Activated effector memory CD4-positive, alpha-beta T cell treated with Interleukin-2 at 50 U/mL for 16 hours (primary cell): Measurements from ENCODE around the gene ELMO1.
A peak's percentile ranks its signal among the peaks of the same experiment; 100 is the strongest.

Source experiments
- DNase-seq: peaks from one replicate; pipeline ENCODE4 v3.0.0-alpha.2; 2020

ELMO1 gene

DNA sequence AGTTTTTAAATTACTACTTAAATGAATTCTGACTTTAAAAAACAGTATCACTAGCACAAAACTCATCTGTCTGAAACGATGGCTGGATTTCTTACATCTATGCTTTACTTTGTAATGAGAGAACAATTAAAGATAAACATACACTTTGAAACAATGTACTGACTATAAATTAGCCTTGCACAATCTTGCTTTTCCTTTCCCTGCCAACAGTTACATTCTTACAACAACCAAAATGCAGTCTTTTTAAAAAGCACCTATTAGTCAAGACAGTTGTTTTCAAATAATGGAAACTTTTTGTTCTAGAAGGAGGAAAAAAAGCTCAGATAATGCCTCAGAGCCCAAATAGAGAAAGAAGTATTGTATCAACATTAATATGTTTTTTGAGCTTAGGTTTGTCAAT lies 153.3 kb downstream of the ELMO1 start:
- no peak for DNase-seq

DNA sequence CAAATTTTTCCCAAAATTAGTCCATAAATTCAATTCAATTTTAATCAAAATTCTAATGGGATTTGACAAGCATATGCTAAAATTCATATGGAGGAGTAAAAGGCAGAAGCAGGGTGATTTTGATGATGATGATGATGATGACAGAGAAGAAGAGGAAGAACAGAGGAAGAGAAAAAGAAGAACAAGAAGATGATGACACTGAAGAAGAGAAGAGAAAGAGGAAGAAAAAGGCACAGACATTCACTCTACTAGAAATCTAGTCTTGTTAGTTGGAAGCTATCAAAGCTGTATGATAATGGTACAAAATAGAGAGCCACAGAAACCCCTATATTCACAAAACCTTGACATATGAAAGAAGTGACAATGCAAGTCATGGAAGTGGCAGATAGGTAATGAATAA lies 157.9 kb downstream of the ELMO1 start:
- DNase-seq, result no peak

DNA sequence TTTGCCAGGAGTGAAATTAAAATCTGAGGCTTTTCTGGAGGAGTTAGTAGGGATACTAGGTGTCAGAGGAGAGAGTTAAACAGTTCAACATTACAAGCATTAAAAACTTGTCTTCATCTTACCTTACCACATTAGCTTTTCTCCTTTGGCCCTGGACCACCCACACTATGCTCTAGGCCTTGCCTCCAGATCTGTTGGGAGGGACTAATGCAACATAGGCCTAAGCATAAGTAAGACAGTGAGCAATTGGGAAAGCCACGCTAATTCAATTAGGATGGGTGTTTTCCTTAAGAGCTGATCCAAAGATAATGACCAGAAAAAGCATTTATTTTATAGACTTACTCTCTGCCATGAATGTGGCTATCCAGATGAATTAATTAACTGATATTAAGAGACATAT lies 158.9 kb downstream of the ELMO1 start:
- DNase-seq, result no peak

DNA sequence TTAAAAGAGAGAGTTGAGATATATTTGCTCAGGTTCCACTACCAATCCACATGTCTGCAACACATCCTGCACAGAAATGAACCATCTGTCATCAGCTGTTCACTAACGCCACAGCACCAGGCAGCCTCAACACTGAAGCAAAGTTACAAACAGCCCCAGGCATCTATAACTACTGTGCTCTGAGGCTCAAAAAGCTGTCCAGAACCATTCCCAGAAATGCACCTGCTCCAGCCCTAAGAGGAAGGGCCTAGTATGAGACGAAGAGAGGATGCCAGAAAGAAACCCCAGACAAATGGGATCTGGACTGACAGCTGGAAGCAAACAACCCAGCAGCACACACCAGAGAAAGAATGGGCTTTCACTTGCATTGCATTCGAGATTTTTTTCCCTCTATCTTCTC lies 159.3 kb downstream of the ELMO1 start:
- no peak for DNase-seq

DNA sequence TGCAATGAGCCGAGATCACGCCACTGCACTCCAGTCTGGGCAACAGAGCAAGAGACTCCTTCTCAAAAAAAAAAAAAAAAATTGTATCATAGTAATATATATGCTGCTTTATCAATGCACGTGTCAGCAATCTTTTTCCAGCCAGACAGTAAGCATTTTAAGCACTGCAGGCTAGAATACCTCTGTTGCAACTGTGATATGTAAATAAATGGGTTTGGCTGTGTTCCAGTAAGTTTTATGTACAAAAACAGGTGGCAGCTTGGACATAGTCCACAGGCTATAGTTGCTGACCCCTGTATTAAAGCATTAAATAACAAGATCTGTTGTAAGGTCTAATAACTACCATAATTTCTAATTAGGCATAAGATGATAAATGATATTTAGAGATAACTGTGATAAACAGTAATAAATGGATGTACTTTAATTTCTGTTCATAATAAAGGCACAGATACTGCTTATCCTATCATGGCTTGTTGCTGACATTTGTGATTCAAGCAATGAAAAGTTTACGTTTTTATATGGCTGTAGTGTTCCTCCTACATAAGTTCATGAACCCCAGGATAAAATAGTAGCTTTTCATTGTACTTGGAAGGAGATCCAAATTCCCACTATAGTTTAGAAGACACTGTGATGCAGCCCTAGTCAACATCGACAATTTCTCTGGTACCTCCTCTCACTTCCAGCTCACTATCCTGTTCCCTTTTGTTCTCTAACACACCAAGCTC lies 161.4 kb downstream of the ELMO1 start:
- no peak for DNase-seq

DNA sequence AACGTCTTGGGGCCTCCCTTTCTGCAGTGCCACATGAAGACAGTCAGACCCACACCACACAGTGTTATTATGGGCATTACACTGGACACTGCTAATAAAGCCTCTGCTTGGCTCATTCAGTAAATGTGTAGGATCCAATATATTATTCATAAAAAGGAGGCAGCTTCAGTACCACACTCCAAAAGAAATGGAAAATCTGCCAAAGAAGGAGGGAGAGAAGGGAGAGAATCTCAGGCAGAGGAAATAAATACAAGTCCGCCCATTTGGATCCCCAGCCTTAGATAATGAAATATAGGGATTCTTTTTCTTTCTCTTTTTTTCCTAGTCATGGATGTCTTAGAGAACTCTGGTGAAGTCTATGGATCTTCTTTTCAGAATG lies 162.2 kb downstream of the ELMO1 start:
- no peak for DNase-seq

DNA sequence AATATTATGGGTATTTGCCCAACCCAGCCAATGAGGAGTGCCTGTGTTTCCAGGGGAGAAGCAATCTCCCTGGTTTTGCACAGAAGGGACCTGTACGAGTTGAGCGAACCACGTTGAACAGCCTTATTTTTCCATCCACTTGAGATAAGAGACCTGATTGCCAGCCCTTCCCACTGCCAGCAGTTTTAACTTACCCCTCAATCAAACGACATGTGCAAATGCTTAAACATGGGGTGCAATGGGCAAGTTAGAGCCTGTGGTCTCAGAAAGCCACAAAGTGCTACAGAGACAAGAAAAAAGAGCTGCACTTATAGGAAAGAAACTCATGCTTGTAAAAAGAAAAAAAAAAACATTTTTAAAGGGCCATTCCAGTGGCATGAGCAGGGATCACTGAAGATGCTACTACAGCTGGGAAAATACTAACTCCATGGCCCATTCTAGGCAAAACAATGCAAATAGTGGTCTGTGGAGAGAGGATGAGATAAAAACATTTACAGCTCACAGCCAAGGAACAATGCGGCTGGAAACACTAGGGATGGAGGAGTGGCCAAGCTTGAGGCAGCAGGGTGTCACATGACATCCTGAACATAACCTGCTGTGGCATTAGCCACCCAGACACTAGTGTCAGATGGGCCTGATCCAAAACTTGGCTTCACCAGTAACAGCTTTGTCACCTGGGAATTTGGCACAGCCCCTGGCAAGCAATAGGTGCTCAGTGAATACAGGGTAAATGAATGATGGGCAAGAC lies 162.8 kb downstream of the ELMO1 start:
- DNase-seq, result no peak

DNA sequence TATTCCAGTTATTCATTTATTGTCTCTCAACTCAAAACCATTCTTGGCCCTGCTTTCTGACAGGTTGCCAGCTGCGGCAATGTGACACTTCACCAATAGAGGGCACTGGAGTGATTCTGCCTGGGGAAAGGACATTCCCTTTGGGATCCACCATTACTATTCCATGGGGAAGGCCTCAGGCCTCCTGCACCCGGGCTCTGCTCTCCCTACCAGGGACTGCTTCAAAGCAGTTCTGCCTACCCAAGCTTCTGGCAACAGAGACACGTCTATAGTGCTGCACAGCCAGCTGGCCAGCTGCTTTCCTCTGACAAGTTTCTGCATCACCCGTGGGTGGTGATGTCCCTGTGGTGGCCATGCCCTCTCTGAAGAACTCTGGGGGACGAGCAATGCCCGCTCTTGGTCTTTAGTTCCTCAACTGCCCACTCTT lies 163.8 kb downstream of the ELMO1 start:
- peak; percentile 25 for DNase-seq

DNA sequence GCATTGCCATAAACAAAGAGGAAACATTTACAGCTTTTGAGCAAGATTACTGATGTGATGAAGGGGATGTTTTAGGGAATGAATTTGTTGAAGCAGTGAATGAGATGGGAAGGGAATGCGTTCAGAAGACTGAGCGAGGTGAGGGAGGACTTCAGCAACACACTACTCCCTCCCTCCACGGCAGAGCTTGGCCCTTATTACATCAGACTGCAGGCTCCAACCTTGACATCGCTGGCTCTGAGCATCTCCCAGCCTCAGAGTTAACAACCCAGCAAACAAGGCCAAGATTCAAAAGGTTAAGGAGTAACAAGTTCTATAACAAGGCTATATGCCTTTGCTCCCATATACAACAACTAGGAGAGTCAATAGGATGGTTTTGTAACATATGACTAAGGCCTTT lies 164.4 kb downstream of the ELMO1 start:
- DNase-seq, result no peak

DNA sequence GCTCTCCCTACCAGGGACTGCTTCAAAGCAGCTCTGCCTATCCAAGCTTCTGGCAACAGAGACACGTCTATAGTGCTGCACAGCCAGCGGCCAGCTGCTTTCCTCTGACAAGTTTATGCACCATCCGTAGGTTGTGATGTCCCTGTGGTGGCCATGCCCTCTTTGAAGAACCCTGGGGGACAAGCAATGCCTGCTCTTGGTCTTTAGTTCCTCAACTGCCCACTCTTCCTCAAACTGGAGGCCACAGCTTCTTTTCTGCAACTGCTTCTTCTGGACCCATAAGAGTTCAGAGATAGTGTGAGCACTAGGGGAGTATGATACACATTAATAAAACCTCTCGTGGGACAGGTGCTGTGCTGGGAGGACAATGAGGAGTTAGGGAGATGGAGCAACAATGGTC lies 164.9 kb downstream of the ELMO1 start:
- no peak for DNase-seq

DNA sequence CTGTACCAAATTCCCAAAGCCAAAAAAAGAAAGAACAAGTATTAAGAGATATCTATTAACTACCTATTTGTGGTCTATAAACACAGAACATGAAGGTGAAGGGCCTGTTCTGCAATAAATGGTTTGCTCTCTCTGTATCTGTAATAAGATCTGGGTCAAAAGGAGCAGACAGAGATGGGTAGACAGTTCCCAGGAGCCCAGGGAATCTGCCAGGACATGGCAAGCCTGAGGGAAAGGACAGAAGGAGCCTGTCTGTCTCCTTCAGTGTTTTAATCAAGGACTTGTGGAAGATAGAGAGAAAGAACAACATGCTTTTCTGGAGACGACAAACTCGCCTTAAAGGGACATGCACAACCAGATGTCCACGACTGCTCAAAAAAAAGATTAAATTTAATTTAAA lies 165.7 kb downstream of the ELMO1 start:
- no peak for DNase-seq

DNA sequence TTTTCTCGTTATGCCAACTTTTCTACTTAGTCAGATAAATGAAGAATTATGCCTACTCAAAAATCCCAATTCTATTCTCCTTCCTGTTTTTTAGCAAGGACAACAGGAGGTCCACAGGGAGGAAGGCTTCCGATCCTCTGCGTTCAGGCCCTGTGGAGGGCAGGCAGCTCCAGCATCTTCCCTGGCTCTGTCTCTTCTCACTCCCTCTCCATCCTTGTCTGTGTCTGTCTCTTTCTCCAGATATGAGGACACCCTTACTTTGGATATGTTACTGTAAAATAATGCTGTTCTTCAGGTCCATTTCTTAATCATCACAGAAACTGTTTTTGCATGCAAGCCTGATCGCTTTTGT lies 166.6 kb downstream of the ELMO1 start:
- DNase-seq, result no peak

DNA sequence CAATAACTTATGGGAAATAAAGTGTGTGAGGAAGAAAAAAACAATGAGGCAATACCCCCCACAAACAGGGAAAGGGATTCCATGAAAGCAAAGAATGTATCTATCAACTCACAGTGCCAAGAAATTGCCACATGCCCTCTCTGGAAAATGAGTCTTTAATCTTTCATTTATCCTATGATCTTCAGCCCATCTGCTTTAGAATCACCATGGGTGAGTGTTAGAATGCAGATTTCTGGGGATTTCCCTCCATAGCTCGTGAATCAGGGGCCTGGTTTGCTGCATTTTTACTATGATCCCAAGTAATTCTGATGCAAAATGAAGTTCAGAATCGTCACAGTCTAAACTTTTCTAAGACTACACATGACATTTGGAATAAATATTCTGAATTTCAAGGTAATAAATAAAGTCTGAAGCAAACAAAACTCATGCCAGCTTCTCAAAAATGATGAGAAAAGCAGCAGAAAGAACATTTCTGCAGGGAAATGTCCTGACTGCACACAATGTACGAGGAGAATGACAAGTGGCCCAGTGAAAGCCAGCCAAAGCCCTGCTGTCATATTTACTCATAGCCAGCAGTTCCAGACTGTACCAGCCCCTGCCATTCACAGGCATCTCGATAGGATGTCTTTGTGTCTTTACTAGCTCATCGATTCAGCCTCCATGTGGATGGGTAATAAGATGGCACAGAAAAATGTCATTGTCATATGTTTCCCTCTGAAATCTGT lies 167.1 kb downstream of the ELMO1 start:
- DNase-seq, result no peak

DNA sequence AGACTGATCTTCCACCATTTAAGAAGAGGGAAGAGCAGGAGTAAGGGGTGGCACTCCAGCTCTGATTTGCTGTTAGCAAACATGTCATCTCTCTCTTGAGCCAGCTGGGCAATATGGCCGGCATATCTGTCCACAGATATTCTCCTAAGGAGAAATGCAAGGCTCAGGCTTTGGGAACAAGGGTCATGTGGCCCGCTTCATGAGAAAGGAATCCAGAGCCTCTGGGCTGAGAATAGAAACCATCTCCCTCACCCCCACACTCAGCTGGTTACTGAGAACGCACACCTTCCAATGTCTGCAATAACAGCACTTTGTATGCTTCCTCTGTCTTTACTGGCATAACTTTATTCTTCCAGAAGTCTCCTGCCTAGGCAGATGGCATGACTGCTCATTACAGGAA lies 171.2 kb downstream of the ELMO1 start:
- DNase-seq, result no peak

DNA sequence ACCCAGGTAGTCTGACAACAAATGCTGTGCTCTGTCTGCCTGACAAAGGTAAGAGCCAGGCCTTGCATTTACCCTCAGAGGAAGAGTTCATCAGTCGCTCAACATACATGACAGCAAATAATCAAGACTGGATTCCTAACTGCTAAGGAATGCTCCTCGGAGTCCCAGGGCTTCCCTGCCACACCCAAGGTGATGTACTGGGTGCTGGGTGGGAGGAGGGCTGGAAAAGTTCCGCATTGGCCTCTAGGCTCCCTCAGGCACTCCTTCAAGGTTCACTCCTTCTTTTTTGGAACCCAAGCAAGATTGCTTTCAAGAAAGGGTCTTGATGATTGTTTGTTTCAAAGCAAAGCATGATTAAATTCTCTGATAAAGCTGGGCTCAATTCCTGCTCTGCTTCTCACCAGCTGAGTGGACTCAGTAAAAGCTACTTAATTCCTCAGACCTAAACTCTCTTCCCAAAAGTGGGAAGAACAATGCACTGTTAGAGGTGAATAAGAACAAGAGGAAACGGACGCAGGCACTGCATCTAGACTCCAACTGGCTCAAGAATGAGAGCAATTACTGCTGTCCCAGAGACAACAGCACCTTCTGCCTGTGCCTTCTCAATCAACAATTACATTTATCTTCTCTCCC lies 173.5 kb downstream of the ELMO1 start:
- DNase-seq, result no peak

DNA sequence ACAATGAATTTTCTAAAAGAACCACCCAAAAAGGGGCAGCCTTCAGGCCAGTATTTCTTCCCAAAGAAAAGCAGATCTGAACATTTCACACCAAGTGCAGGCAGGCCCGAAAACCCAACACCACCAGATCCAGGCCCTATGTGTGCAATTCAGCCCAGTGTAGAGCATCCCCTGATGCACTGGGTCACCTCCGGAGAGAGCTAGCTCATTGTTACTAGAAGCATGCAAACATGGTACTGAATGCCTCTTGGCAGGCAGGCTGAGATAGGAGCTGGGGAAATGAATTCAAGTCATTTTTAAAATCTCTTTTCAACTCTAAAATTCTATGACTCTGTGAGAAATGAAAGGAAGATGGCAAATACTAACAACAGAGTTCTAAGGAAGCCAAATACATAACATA lies 174.8 kb downstream of the ELMO1 start:
- no peak for DNase-seq

DNA sequence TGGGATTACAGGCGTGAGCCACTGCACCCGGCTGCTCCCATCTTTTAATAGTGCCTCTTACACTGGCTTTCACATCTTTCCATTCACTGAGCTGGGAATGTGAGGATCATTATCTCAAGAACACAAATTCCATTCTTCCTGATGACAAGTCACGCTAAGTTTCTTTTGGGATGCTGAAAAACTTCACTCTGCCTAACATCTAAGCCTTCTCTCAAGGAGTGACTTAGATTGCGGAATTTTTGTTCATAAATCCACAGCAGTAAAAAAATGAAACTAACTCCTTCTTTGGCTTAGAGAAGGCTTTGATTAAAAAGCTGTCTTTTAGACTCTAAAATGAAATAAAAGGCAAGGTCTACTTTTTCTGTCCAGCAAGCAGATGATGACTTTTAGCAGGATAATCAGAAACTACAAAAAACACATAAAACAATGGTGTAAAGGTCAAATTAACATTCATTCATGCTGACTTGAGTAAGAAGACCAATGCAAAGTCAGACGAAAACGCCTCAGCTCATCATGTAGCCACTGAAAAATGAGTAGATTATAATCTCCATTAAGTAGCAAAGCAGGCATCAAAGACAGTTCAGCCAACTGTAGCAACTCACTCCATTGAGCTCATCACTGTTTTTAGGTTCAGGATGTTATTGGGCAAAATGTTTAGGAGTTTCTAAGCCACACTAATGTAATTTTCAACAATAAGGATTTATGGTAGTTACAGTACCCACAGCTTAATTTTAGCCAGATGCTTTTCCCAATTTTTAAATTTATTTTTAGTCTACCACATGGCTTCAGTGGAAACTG lies 178.8 kb downstream of the ELMO1 start:
- no peak for DNase-seq

DNA sequence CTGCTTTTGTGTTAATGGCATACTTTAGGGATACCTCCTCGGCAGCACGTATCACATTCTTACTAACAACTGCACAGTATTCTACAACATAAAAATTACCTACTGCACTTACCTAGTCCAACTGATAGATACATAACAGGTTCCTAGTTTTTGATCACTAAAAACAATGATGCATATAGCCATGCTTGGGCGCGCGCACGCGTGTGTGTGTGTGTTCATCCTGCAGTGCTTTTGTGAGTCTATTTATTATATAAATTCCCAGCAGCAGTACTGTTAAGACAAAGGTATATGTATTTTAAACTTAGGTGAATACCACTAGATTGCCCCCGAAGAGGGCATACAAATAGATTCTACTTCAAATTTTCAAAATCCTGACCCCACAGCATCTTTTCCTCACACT lies 181.4 kb downstream of the ELMO1 start:
- DNase-seq, result no peak

DNA sequence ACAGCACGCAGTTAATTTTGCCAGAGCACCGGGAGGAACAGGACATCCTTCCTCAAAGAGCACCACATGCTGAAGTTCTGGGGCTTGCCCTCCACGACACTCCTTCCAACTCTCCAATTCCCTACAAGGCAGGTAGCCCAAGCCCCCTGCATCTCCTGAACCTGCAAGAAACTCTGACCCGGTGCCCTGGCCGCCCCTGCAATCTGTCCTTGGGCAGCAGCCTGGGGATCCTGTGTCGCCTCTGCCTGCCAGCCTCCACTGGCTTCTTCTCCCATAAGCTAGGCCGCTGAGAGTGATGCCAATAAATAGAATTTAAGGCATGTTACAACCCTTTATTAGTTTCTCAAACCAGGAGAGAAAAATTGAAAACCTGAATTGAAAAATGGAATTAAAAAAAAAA lies 182.8 kb downstream of the ELMO1 start:
- no peak for DNase-seq

DNA sequence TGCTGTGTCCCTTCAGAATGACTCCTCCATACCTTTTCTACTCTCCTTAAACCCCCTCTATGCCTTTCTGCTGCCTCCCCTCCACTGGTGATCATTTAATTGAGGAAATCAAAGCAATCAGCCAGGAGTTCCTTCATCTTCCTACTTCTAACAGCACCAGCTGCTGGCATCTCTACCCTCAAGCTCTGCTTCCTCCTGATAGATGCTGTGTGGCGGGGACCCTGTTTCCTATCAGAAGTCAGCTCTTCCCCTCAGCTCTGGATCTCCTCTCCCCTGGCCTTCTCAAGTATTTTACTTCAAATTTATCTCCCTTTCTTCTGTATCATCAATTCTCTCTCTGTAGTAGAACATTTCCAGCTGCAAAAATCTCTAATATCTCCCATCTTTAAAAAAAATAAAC lies 183.7 kb downstream of the ELMO1 start:
- DNase-seq, result no peak

DNA sequence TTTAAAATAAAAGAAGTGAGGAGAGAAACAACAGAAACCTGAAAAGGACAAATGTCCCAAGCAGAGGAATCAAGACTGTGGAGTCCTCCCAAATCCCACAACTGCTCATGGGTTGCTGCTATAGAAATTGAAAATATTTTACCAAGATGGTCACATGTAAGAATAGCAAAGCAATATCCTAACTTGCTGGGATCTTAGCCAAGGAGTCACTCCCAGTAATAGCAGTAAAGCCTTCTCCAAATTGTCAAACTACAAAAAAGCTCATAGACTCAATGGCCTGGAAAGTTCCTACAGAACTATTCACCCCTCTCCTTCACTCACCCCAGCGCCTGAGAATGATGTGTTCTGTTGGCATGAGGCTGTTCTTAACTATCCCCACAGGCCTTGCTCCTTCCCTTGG lies 186.5 kb downstream of the ELMO1 start:
- DNase-seq, result no peak

DNA sequence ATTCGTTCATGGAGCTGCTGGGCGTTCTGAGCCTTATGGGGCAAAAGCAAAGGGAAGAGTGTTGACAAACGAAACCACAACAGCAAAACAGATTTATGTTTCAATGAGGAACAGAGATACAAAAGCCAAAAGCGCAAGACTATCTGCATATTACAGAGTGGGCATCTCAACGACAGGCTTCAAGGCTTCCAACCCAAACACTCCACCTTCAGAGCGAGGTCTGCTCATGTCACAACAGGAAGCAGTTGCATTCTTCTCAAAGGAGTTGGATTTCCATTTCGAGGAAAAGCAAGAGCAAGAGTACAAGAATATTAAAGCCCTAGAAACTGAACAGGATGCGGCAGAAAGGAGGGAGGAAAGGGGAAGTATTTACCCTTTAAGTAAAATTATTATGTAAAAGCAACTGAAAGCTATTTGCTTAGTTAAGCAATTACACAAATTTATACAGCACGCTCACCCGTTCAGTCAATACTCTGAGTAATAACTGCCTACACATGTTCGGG lies 189.3 kb downstream of the ELMO1 start:
- DNase-seq, result no peak

DNA sequence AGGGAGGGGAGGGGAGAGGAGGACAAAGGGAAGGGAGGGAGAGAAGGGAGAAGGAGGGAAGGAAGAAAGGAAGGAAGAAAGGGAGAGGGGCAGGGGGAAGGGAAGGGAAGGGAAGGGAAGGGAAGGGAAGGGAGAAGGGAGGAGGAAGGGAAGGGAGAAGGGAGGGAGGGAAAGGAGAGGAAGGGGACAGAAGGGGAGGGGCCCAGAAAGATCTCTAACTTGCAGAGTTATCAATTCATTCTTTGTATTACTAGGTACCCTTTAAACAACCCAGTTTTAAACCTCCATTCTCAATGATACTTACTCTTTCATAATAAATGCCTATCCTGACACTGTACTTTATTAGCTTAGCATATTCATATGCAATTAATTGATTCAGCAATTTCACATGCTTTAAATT lies 192.0 kb downstream of the ELMO1 start:
- DNase-seq, result no peak
